PFSK-1 (cell line): ENCODE measurements around the gene GGA1.

ENCODE experiments used
- FOXP2 ChIP-seq: optimal IDR thresholded peaks from 2 replicates; pipeline ENCODE3; 2011; ENCODE audit warnings: borderline replicate concordance, control low read depth, inconsistent platforms; ENCODE audit not compliant: insufficient read depth; ENCODE audit errors: extremely low read length, extremely low read depth
- POLR2AphosphoS5 ChIP-seq: IDR thresholded peaks from 2 replicates; pipeline ENCODE4 v1.6.1; 2012; ENCODE audit warnings: low read depth, mild to moderate bottlenecking, control low read depth, low read length, moderate library complexity
- REST ChIP-seq, 2 experiments: IDR thresholded peaks; 2 replicates each; pipeline versions ENCODE4 v1.6.1 to v1.8.0; 2011 to 2012; ENCODE audit warnings: low read depth in 2 of 2, low read length in 2 of 2, control low read depth in 1 of 2, inconsistent platforms in 1 of 2, mild to moderate bottlenecking in 1 of 2, moderate library complexity in 1 of 2; ENCODE audit not compliant: insufficient read depth in 1 of 2
- SIN3A ChIP-seq: IDR thresholded peaks from 2 replicates; pipeline ENCODE4 v1.6.1; 2012; ENCODE audit warnings: mild to moderate bottlenecking, low read length, moderate library complexity, borderline replicate concordance; ENCODE audit not compliant: insufficient read depth
- TAF1 ChIP-seq: IDR thresholded peaks from 2 replicates; pipeline ENCODE4 v1.6.1; 2012; ENCODE audit warnings: low read length, control low read depth, borderline replicate concordance; ENCODE audit not compliant: insufficient read depth

The GGA1 gene

GRCh38 chr22:37629928-37630327, 21.3 kb downstream of the GGA1 start:
- no peak for TF ChIP-seq FOXP2
- TF ChIP-seq TAF1: no peak
- no peak for TF ChIP-seq SIN3A
- TF ChIP-seq REST (IDR thresholded peaks at IDR 0.05; ENCODE audit: insufficient read depth in 1 of 2, low read depth in 2 of 2, low read length in 2 of 2): no peak
- no peak for TF ChIP-seq POLR2AphosphoS5

GRCh38 chr22:37630839-37631435, 22.3 kb downstream of the GGA1 start:
- TF ChIP-seq POLR2AphosphoS5: no peak
- no peak for TF ChIP-seq SIN3A
- no peak for TF ChIP-seq FOXP2
- TF ChIP-seq REST (IDR thresholded peaks at IDR 0.05; ENCODE audit: insufficient read depth in 1 of 2, low read depth in 2 of 2, low read length in 2 of 2): no peak
- no peak for TF ChIP-seq TAF1

DNA sequence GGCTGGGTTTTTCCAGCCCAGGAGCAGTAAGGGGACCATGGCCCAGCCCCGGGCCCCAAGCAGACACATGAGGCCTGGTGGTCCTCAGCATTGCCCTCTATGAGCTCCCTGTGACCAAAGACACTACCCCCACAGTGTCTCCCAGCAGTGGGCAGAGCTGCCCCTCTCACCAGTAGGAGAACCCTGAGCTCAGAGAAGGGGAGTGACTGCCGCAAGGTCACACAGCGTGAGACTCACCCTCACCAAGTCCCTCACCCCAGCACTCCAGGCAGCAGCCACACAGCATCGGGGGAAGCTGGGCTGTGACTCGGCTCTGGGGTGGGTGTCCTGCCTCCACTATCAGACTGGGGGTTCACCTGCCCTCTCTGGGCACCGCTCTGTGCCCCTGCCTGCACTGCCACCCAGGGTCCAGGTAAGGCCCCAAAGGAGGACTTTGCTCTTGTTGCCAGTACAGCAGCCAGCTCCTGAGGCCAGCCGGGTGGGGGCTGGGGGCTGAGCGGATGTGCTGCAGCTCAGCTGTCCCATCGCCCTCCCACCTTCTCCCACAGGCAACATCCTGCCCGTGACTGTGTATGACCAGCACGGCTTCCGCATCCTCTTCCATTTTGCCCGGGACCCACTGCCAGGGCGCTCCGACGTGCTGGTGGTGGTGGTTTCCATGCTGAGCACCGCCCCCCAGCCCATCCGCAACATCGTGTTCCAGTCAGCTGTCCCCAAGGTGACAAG, 23.0 kb downstream of the GGA1 start:
- TF ChIP-seq SIN3A (no peak), POLR2AphosphoS5 (no peak), REST (IDR thresholded peaks at IDR 0.05; ENCODE audit: insufficient read depth in 1 of 2, low read depth in 2 of 2, low read length in 2 of 2) (no peak), TAF1 (no peak), FOXP2 (no peak)

DNA sequence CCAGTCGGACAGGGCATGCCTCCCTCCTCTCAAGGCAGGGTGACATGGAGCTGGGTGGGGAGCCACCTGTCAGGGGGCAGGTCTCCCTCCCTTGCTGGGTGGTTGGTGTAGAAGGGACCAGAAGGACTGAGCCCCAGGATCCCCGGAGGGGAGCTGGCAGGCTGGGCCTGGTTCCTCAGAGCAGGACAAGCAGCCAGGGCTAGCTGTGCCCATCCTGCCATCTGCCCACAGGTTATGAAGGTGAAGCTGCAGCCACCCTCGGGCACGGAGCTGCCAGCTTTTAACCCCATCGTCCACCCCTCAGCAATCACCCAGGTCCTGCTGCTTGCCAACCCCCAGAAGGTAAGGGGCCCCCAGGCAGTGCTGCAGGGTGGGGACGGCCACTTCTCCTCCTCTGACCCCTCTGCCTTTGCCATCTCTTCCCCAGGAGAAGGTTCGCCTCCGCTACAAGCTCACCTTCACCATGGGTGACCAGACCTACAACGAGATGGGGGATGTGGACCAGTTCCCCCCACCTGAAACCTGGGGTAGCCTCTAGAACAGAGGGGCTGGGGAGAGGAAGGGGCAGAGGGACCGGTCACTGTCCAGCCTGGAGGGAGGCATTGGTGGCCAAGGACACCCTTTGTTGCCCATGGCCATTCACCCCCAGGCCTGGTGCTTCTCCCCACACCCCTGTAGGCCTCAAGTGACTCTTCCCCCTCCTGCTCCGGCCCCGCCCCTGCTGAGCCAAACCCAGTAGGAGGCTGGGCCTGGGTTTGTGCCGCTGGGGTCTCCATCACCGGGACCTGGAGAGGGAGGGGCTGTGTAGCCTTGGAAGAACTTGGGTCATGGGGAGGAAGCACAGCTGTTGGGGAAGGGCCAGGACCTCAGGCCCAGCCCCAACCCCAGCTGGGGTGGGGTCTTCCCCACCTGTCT, 23.8 kb downstream of the GGA1 start:
- TF ChIP-seq TAF1 (no peak), REST (IDR thresholded peaks at IDR 0.05; ENCODE audit: insufficient read depth in 1 of 2, low read depth in 2 of 2, low read length in 2 of 2) (no peak), FOXP2 (no peak), SIN3A (no peak), POLR2AphosphoS5 (no peak)
